Left cardiac atrium (tissue), 4 donors: ENCODE data around the gene ACTRT2. TPM values are rescaled to one million over a fixed set of nuclear protein-coding genes. Genes with fewer than 3 reads are reported as not detected.

Experiments
- ATAC-seq, 2 donors: fragments of 200-7000 bp; cut with Tn5 transposase; one replicate each; pipeline ENCODE4 v1.9.1; 2020; ENCODE audit warnings: mild to moderate bottlenecking in 2 of 2, moderate library complexity in 2 of 2
- DNase-seq: peaks from one replicate; pipeline ENCODE4 v3.0.0-alpha.2; 2020
- intact Hi-C, 2 donors: fragments of 100-400 bp; cut with DNase I; formaldehyde crosslinking; loops; one replicate each; pipeline versions ENCODE4 v1.14.1 to v1.15.1; 2022 to 2023
- total RNA-seq, 2 donors: library from RNA; stranded (reverse); fragmentation: NEBNext Ultra II Directional; extraction: Animal tissue kit (Norgen Biotek cat#: 25700); gene quantifications; one replicate each; pipeline ENCODE4 v1.2.1, GENCODE V29; 2021
- donor health status: DM: no; HTN: yes; CAD: no.
- donor health status: DM: no; HTN: yes; CAD: no; lungs with severe emphysema.
- donor health status: DM: yes; HTN: yes; CAD: no.
- donor health status: Dilated cardiomyopathy.

Gene ACTRT2
- total RNA-seq, 2 donors from 2014 or later = not detected

GRCh38 chr1:3069491-3070308 lies 48.4 kb downstream of the ACTRT2 start:
- DNase-seq = peak; percentile 45
- ATAC-seq = peak; percentile 60 to 76
- intact Hi-C loops = loop anchor here (10.0 kb wide), 2 partner anchors 215 to 335 kb away; no protein-coding TSS in a partner anchor

GRCh38 chr1:3070309-3070643 lies 49.0 kb downstream of the ACTRT2 start:
- no peak for ATAC-seq
- DNase-seq = no peak
- intact Hi-C loops = loop anchor here in 1 of 2 donors (10.0 kb wide), 1 partner anchor 215 kb away; no protein-coding TSS in a partner anchor

- no peak for ATAC-seq
- intact Hi-C loops = loop anchor here in 1 of 2 donors (10.0 kb wide), 1 partner anchor 214 kb away; no protein-coding TSS in a partner anchor
- peak; percentile 23 for DNase-seq
These were observed 49.6 kb downstream of the ACTRT2 start for GRCh38 chr1:3070644-3071564.

- ATAC-seq = no peak
- DNase-seq = peak; percentile 7
- intact Hi-C loops = loop anchor here in 1 of 2 donors (10.0 kb wide), 1 partner anchor 213 kb away; no protein-coding TSS in a partner anchor
These were observed 50.5 kb downstream of the ACTRT2 start for GRCh38 chr1:3071565-3072390.

Other genes with a start within 250 kb of the ACTRT2 start
- under 1 TPM; 0.52 to 0.53 TPM for gene TTC34, start 219.8 kb upstream of the ACTRT2 start, total RNA-seq
- 1 to 10 TPM in 1 of 2 donors, under 1 TPM in 1; 0.99 to 1.2 TPM for gene PRDM16, start 47.7 kb downstream of the ACTRT2 start, total RNA-seq